ENCODE results near the gene CCDC187.

DNA sequence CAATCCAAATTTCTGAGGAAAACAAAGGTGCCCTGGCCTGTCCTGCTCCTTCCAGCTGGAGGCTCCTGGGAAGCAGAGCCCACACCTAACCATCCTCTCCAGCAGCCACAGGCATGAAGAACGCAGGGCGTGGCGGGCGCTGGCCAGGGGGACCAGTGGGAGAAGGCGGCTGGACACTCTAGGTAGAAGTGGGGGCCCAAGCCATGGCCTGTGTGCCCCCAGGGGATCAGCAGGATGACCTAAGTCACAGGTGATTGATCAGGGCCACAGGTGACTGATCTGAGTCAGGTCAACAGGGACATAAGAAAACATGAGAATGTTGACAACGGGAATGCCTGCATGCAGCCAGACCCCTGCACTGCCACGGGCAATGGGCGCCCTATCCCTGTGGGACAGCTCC is 61.6 kb downstream of the CCDC187 start:
- TF ChIP-seq, protein P1, sequence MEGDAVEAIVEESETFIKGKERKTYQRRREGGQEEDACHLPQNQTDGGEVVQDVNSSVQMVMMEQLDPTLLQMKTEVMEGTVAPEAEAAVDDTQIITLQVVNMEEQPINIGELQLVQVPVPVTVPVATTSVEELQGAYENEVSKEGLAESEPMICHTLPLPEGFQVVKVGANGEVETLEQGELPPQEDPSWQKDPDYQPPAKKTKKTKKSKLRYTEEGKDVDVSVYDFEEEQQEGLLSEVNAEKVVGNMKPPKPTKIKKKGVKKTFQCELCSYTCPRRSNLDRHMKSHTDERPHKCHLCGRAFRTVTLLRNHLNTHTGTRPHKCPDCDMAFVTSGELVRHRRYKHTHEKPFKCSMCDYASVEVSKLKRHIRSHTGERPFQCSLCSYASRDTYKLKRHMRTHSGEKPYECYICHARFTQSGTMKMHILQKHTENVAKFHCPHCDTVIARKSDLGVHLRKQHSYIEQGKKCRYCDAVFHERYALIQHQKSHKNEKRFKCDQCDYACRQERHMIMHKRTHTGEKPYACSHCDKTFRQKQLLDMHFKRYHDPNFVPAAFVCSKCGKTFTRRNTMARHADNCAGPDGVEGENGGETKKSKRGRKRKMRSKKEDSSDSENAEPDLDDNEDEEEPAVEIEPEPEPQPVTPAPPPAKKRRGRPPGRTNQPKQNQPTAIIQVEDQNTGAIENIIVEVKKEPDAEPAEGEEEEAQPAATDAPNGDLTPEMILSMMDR (conservative IDR thresholded peaks at IDR 0.05), result no peak
- TF ChIP-seq EZH2 (IDR thresholded peaks at IDR 0.05; ENCODE audit: low read depth), result no peak
